Activated CD8-positive, alpha-beta T cell treated with anti-CD3 and anti-CD28 coated beads, Interleukin-2, amount 10 ng/mL, durations not matched to agents 7 days and 5 days (primary cell): Measurements from ENCODE around the gene PPME1. TPM values are rescaled to one million over a fixed set of nuclear protein-coding genes. Genes with fewer than 3 reads are reported as not detected.
"Not testable (repeated sequence)": the region's sequence is repeated elsewhere in the genome, so short reads cannot be mapped to it uniquely, and the experiment has no call there.

Source experiments
- ATAC-seq: fragments of 150-1000 bp; cut with Tn5 transposase; one replicate; pipeline ENCODE4 v1.10.0; 2021; ENCODE audit warnings: moderate library complexity
- CTCF ChIA-PET: fragments of 350-600 bp; sonication (Branson Sonifier 250); formaldehyde crosslinking; loops from one replicate; lab custom pipeline; 2021; ENCODE audit warnings: antibody characterized with exemption; lab: Charles Lee
- POLR2A ChIA-PET: fragments of 350-600 bp; sonication (Branson Sonifier 250); formaldehyde crosslinking; loops from one replicate; lab custom pipeline; 2021; ENCODE audit warnings: antibody characterized with exemption; lab: Charles Lee
- DNase-seq: peaks from one replicate; pipeline ENCODE4 v3.0.0-alpha.2; 2020
- H3K27ac Mint-ChIP-seq: one replicate; pipeline ENCODE4 v1.8.0; 2021; ENCODE audit warnings: mild to moderate bottlenecking, mixed read lengths
- H3K27me3 Mint-ChIP-seq: one replicate; pipeline ENCODE4 v1.8.0; 2021; ENCODE audit warnings: low read depth, mixed read lengths
- H3K36me3 Mint-ChIP-seq: one replicate; pipeline ENCODE4 v1.8.0; 2021; ENCODE audit warnings: low read depth, mixed read lengths
- H3K4me1 Mint-ChIP-seq: one replicate; pipeline ENCODE4 v1.8.0; 2021; ENCODE audit warnings: low read depth, mixed read lengths
- H3K4me3 Mint-ChIP-seq: one replicate; pipeline ENCODE4 v1.8.0; 2021; ENCODE audit warnings: mild to moderate bottlenecking, mixed read lengths
- H3K9me3 Mint-ChIP-seq: one replicate; pipeline ENCODE4 v1.8.0; 2022; ENCODE audit warnings: mixed read lengths; ENCODE audit not compliant: insufficient read depth
- total RNA-seq, 2 experiments: library from RNA; stranded (reverse); gene quantifications; one replicate each; pipeline ENCODE4 v1.2.3, GENCODE V29; 2021

PPME1 gene
- total RNA-seq, 2 experiments from 2014 or later = 28.6 to 29.6 TPM

DNA sequence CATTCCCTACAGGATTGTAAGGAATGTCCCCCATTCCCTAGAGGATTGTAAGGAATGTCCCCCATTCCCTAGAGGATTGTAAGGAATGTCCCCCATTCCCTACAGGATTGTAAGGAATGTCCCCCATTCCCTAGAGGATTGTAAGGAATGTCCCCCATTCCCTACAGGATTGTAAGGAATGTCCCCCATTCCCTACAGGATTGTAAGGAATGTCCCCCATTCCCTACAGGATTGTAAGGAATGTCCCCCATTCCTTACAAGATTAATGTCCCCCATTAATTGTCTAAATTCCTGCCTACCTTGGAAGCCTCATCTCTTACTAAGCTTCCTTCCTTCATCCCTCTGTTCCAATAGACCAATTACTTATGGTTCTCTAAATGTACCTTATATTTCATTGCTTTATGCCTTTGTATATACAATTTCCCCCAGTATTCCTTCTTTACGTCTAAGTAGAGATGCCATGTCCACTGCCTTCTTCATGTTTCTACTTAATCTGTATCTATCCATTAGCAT lies 31.1 kb upstream of the PPME1 start:
- CTCF ChIA-PET, H3K4me1 Mint-ChIP-seq, H3K4me3 Mint-ChIP-seq, H3K27ac Mint-ChIP-seq, ATAC-seq, H3K9me3 Mint-ChIP-seq, H3K27me3 Mint-ChIP-seq, DNase-seq, POLR2A ChIA-PET: not testable (repeated sequence)
- peaks cover 20% of the 10 kb centered on the region for H3K36me3 Mint-ChIP-seq

DNA sequence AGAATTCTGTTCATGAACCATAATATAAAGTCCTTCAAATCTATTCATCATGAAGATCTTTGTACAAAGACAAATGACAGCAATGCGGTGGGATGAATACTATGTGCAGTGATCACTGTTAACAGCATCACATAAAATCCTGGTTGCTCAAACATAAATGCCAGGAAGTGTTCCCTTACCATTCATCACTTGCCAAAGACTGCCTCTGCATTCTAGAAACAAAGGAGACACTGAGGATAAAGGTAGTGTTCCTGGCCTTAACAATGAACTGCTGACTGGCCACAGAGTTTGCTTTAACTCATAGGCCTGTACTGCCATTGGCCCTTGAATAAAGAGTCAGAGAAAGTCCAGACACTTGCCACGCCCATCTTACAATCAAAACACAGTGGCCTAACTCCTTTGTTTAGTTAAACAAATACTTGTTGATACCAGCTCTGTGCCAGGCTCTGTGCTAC lies 29.8 kb upstream of the PPME1 start:
- no peak for ATAC-seq
- no peak for DNase-seq
- Mint-ChIP-seq H3K4me3 (no peak overlapping the region), H3K36me3 (peaks cover 21% of the 10 kb centered on the region), H3K27me3 (no peaks in the 10 kb centered on the region), H3K4me1 (no peaks in the 10 kb centered on the region), H3K27ac (no peak overlapping the region), H3K9me3 (no peaks in the 10 kb centered on the region)
- POLR2A ChIA-PET = no interaction called here
- CTCF ChIA-PET = no interaction called here

- Mint-ChIP-seq H3K9me3 (no peaks in the 10 kb centered on the region), H3K4me3 (no peak overlapping the region), H3K4me1 (no peaks in the 10 kb centered on the region), H3K27ac (no peak overlapping the region), H3K27me3 (no peaks in the 10 kb centered on the region), H3K36me3 (peaks cover 20% of the 10 kb centered on the region)
- DNase-seq (no peak), ATAC-seq (no peak)
- ChIA-PET POLR2A (no interaction called here), CTCF (no interaction called here)
These were observed 29.2 kb upstream of the PPME1 start for GRCh38 chr11:74141908-74142307.

DNA sequence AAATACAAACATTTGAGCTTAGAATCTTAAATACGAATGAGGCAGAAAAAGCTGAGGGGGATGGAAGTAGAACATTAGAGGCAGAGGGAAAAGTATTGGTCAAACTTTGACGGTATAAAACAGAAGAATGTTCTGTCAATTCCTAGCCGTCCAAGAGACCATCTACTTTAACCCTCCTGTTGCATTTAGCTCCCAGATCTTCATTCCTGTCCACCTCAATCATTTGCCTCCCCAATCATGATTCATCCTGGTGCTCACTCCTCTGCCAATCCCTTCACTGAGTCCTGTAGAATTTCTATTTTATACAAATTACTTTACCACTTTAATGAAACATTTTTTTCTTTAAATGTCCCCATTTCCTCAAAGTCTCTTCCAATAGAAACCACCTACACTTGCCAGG lies 28.5 kb upstream of the PPME1 start:
- ATAC-seq = no peak
- Mint-ChIP-seq H3K27ac (no peak overlapping the region), H3K9me3 (no peaks in the 10 kb centered on the region), H3K4me1 (no peaks in the 10 kb centered on the region), H3K36me3 (peaks cover 22% of the 10 kb centered on the region), H3K27me3 (no peaks in the 10 kb centered on the region), H3K4me3 (no peak overlapping the region)
- ChIA-PET CTCF (no interaction called here), POLR2A (no interaction called here)
- no peak for DNase-seq

GRCh38 chr11:74144592-74144991 lies 26.5 kb upstream of the PPME1 start:
- H3K4me3 Mint-ChIP-seq = no peak overlapping the region
- POLR2A ChIA-PET = no interaction called here

DNA sequence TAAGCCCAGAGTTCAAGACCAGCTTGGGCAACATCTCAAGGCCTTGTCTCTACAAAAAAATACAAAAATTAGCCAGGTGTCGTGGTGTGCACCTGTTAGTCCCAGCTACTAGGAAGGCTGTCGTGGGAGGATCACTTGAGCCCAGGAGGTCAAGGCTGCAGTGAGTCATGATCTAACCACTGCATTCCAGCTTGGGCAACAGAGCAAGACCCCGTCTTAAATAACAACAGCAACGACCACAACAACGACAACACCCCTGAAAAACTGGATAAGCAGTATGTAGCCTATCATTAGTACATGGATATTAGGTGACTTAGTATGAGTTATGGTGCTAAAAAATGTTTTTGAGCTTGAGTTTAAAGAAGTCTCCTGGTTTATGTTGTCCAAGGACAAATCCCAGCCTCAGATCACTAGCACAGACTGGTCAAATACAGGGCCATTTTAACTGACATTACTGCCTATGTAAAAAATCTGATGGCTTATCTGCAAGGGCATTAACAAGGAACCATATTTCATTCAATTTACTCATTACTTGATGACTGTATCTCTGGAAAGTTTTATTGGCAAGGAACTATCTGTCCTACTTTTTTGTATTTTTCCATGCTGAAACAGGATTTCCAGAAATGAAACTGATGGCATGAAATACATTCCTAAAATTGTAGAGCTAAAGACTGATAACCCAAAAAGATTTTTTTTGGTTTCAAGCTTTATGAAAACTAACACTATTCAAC lies 23.7 kb upstream of the PPME1 start:
- POLR2A ChIA-PET = no interaction called here
- H3K4me3 Mint-ChIP-seq = no peak overlapping the region

More at GRCh38 chr11:74144592-74144991, 26.5 kb upstream of the PPME1 start:
- H3K4me1 Mint-ChIP-seq = no peaks in the 10 kb centered on the region
- no peaks in the 10 kb centered on the region for H3K9me3 Mint-ChIP-seq
- DNase-seq = no peak
- no peaks in the 10 kb centered on the region for H3K27me3 Mint-ChIP-seq
- H3K36me3 Mint-ChIP-seq = peaks cover 14% of the 10 kb centered on the region
- no peak for ATAC-seq
- H3K27ac Mint-ChIP-seq = no peak overlapping the region
- CTCF ChIA-PET = interaction anchor here (1.3 kb wide), 1 partner anchor 141 kb away, joined by 3 read pairs; no protein-coding TSS in a partner anchor

GRCh38 chr11:74153224-74153623 lies 17.9 kb upstream of the PPME1 start:
- no peak overlapping the region for H3K27ac Mint-ChIP-seq

More for the DNA sequence above, 23.7 kb upstream of the PPME1 start:
- Mint-ChIP-seq H3K27ac (no peak overlapping the region), H3K36me3 (peaks cover 22% of the 10 kb centered on the region), H3K9me3 (no peaks in the 10 kb centered on the region), H3K4me1 (no peaks in the 10 kb centered on the region), H3K27me3 (no peaks in the 10 kb centered on the region)
- CTCF ChIA-PET = interaction anchor here (0.7 to 2.3 kb wide), 3 partner anchors 23 to 237 kb away, joined by 3 to 7 read pairs (median 3); partner anchors contain the start of genes C2CD3 and PPME1
- no peak for ATAC-seq
- DNase-seq = no peak

GRCh38 chr11:74154620-74155281 lies 16.3 kb upstream of the PPME1 start:
- no peak overlapping the region for H3K4me3 Mint-ChIP-seq
- ChIA-PET POLR2A (interaction anchor here (1.6 kb wide), 1 partner anchor 16 kb away, joined by 4 read pairs; no protein-coding TSS in a partner anchor), CTCF (no interaction called here)
- H3K9me3 Mint-ChIP-seq = no peaks in the 10 kb centered on the region
- no peak for ATAC-seq
- no peaks in the 10 kb centered on the region for H3K4me1 Mint-ChIP-seq
- DNase-seq = no peak
- H3K27ac Mint-ChIP-seq = no peak overlapping the region
- no peaks in the 10 kb centered on the region for H3K27me3 Mint-ChIP-seq
- peaks cover 30% of the 10 kb centered on the region for H3K36me3 Mint-ChIP-seq

More at GRCh38 chr11:74153224-74153623, 17.9 kb upstream of the PPME1 start:
- no peaks in the 10 kb centered on the region for H3K9me3 Mint-ChIP-seq
- ATAC-seq (no peak), DNase-seq (no peak)
- H3K4me1 Mint-ChIP-seq = no peaks in the 10 kb centered on the region
- peaks cover 26% of the 10 kb centered on the region for H3K36me3 Mint-ChIP-seq
- no peaks in the 10 kb centered on the region for H3K27me3 Mint-ChIP-seq
- ChIA-PET CTCF (no interaction called here), POLR2A (no interaction called here)
- H3K4me3 Mint-ChIP-seq = no peak overlapping the region

DNA sequence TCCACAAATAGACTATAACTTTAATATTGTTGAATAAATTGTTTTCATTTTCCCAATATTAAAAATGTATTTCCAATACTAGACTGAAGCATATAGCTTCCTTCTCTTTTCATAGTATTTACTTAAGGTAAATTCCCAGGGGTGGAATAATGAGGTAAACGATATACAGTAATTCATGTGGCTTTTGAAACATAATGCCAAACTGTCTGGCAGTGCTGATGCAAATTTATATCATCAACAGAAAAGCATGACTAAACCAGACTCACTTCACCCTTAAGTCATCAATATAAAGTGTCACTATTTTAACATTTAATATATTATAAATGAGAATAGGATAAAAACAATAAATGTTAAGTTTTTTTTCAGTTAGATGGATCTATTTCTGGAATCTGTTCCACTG lies 13.9 kb upstream of the PPME1 start:
- H3K4me3 Mint-ChIP-seq = no peak overlapping the region
- CTCF ChIA-PET = no interaction called here

GRCh38 chr11:74159642-74160041 lies 11.4 kb upstream of the PPME1 start:
- H3K4me1 Mint-ChIP-seq = no peaks in the 10 kb centered on the region
- CTCF ChIA-PET = no interaction called here
- POLR2A ChIA-PET = no interaction called here
- no peaks in the 10 kb centered on the region for H3K9me3 Mint-ChIP-seq
- no peak overlapping the region for H3K4me3 Mint-ChIP-seq
- no peak for ATAC-seq
- no peaks in the 10 kb centered on the region for H3K27me3 Mint-ChIP-seq
- H3K27ac Mint-ChIP-seq = no peak overlapping the region
- H3K36me3 Mint-ChIP-seq = peaks cover 35% of the 10 kb centered on the region
- DNase-seq = no peak

More for the DNA sequence above, 13.9 kb upstream of the PPME1 start:
- POLR2A ChIA-PET = no interaction called here
- Mint-ChIP-seq H3K4me1 (no peaks in the 10 kb centered on the region), H3K27ac (no peak overlapping the region), H3K9me3 (no peaks in the 10 kb centered on the region), H3K36me3 (peaks cover 35% of the 10 kb centered on the region), H3K27me3 (no peaks in the 10 kb centered on the region)
- no peak for DNase-seq
- ATAC-seq = no peak

DNA sequence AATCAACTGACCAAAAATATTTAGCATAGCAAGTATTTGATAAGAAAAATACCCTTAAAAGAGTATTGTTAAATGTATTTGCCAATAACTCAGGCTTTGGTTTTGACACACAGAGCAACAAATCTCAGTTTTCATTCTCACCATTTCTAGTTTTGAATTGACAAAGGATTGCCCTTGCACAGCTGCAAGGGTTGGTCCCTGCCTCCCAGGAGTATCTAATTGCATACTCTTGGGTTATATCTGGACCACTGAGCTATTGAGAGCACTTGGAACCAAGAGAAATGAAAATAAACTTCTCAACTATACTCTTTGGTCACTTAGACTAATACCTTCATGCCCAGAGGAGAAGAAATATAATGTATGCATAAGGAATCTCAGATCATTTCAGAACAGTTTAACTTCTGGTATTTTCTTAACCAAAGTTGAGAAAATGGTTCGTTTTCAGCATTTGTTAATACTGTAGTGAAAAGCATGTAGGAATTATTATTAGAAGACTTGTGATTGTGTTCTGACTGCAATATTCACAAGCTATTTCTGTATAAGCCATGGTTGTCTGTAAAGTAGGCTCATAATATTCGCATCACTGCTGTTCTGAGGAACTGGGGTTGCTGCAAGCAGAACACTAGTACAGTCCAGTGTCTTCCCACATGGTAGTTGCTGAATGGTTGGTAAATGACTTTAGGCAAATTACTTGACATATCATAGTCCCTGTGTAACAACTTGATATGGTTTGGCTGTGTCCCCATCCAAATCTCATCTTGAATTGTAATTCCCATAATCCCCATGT lies 8.2 kb upstream of the PPME1 start:
- H3K36me3 Mint-ChIP-seq = peaks cover 50% of the 10 kb centered on the region
- no peak for ATAC-seq
- H3K4me1 Mint-ChIP-seq = no peaks in the 10 kb centered on the region
- DNase-seq = no peak
- POLR2A ChIA-PET = no interaction called here
- CTCF ChIA-PET = no interaction called here
- H3K27ac Mint-ChIP-seq = no peak overlapping the region
- no peak overlapping the region for H3K4me3 Mint-ChIP-seq
- no peaks in the 10 kb centered on the region for H3K9me3 Mint-ChIP-seq
- H3K27me3 Mint-ChIP-seq = no peaks in the 10 kb centered on the region
